Mucosa of rectum (tissue), 2 donors: ENCODE data around the gene FLT3LG.

Experiments used
- H3K27ac ChIP-seq, 2 donors: one replicate each; pipeline ENCODE4 v1.7.0; 2013; ENCODE audit warnings: inconsistent platforms in 2 of 2, low read depth in 2 of 2, low read length in 2 of 2
- H3K27me3 ChIP-seq, 2 donors: one replicate each; pipeline ENCODE4 v1.7.0; 2013; ENCODE audit warnings: low read length in 2 of 2; ENCODE audit not compliant: control insufficient read depth in 2 of 2, insufficient read depth in 2 of 2
- H3K36me3 ChIP-seq, 2 donors: one replicate each; pipeline ENCODE4 v1.7.0; 2013; ENCODE audit warnings: low read length in 2 of 2; ENCODE audit not compliant: control insufficient read depth in 2 of 2, insufficient read depth in 2 of 2
- H3K4me1 ChIP-seq, 2 donors: one replicate each; pipeline ENCODE4 v1.7.0; 2013; ENCODE audit warnings: low read length in 2 of 2, mild to moderate bottlenecking in 1 of 2; ENCODE audit not compliant: control insufficient read depth in 2 of 2, insufficient read depth in 2 of 2
- H3K4me3 ChIP-seq, 2 donors: one replicate each; pipeline ENCODE4 v1.7.0; 2013; ENCODE audit warnings: low read length in 2 of 2
- H3K9ac ChIP-seq, 2 donors: one replicate each; pipeline ENCODE4 v1.7.0; 2013; ENCODE audit warnings: low read length in 2 of 2, low read depth in 1 of 2, mild to moderate bottlenecking in 1 of 2
- H3K9me3 ChIP-seq, 2 donors: one replicate each; pipeline ENCODE4 v1.7.0; 2013; ENCODE audit warnings: low read length in 2 of 2; ENCODE audit not compliant: control insufficient read depth in 2 of 2
- donor health status: healthy.
- donor health status: Normal muscosa, but diverticular disease.

Gene FLT3LG

GRCh38 chr19:49533551-49534488 is 59.8 kb downstream of the FLT3LG start:
- peaks cover 34 to 39% of the 10 kb centered on the region in 2 donors for H3K36me3 ChIP-seq
- H3K4me3 ChIP-seq, result peak overlapping the region; percentile 47 to 56
- no peaks in the 10 kb centered on the region for H3K27me3 ChIP-seq

GRCh38 chr19:49534632-49535385 is 60.8 kb downstream of the FLT3LG start:
- Histone ChIP-seq H3K27me3 (no peaks in the 10 kb centered on the region), H3K4me3 (peak overlapping the region in 1 of 2 donors; percentile 41), H3K9ac (no peak overlapping the region), H3K9me3 (no peaks in the 10 kb centered on the region), H3K4me1 (peaks cover 0 to 6% of the 10 kb centered on the region in 2 donors), H3K36me3 (peaks cover 37 to 38% of the 10 kb centered on the region in 2 donors), H3K27ac (no peak overlapping the region)

More at GRCh38 chr19:49533551-49534488, 59.8 kb downstream of the FLT3LG start:
- Histone ChIP-seq H3K27ac (no peak overlapping the region), H3K9ac (no peak overlapping the region), H3K9me3 (no peaks in the 10 kb centered on the region), H3K4me1 (peaks cover 0 to 6% of the 10 kb centered on the region in 2 donors)
